Stimulated activated CD4-positive, alpha-beta T cell treated with anti-CD3 and anti-CD28 coated beads, Interleukin-12 subunit alpha, Interleukin-12 subunit beta, amount 100 ng/mL, for 4 hours (primary cell): Measurements from ENCODE around the gene PDLIM4.

ENCODE experiments used
- DNase-seq: peaks from one replicate; pipeline ENCODE4 v3.0.0-alpha.2; 2020

The PDLIM4 gene

GRCh38 chr5:132313961-132314432, 56.5 kb downstream of the PDLIM4 start:
- DNase-seq = no peak

GRCh38 chr5:132315529-132316067, 58.1 kb downstream of the PDLIM4 start:
- DNase-seq = no peak

GRCh38 chr5:132319975-132320374, 62.5 kb downstream of the PDLIM4 start:
- DNase-seq = no peak

GRCh38 chr5:132321109-132321721, 63.7 kb downstream of the PDLIM4 start:
- no peak for DNase-seq

GRCh38 chr5:132322266-132322665, 64.8 kb downstream of the PDLIM4 start:
- no peak for DNase-seq
